NCI-H1092 treated with DMSO at 0.1 percent for 48 hours (cell line): ENCODE measurements around the gene NLRP7.
"Not testable (repeated sequence)": the region's sequence is repeated elsewhere in the genome, so short reads cannot be mapped to it uniquely, and the experiment has no call there.

Experiments used
- DNase-seq: peaks from one replicate; lab custom pipeline; 2025; lab: John Stamatoyannopoulos, UW

Gene NLRP7

DNA sequence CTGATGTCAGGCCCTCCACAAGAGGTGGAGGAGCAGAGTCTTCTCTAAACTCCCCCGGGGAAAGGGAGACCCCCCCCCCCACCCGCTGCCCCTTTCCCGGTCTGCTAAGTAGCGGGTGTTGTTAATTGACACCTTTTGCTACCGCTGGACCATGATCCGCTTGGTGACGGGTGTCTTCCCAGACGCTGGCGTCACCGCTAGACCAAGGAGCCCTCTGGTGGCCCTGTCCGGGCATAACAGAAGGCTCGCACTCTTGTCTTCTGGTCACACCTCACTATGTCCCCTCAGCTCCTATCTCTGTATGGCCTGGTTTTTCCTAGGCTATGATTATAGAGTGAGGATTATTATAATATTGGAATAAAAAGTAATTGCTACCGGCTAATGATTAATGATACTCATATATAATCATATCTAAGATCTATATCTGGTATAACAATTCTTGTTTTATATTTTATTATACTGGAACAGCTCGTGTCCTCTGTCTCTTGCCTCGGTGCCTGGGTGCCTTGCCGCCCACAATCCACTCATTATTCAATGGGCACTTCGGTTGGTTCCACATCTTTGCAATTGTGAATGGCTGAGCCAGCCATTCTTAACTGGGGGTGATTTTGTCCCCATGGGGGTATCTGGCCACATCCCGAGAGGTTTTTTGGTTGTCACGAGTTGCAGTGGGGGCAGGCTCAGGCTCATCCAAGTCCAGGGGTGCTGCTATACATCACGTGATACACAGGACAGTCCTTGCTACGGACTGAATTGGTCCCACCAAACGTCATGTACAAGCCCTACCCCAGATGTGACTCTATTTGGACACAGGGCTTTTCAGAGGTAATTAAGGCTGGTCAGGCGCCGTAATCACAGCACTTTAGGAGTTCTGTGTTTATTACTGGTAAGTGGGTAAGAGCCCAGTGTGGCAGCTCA lies 27.4 kb downstream of the NLRP7 start:
- DNase-seq = not testable (repeated sequence)

GRCh38 chr19:54918499-54918898 lies 28.8 kb downstream of the NLRP7 start:
- DNase-seq = no peak

DNA sequence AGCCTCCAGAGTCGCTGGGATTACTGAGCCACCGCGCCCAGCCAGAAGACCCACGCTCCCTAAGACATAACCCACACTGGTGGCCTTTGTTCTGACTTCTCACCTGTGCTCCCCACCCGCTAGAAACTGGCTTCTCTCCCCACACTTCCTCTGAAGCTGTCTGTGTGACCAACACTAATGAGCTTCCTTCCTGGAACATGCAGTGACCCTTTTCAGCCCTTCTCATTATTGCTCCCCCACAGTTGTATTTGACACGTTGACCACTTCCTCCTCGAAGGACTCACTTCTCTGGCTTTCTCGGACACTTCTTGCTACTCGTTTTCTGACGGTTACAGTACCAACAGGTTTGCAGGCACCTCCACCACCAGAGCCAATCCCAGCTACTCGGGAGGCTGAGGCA lies 30.5 kb downstream of the NLRP7 start:
- no peak for DNase-seq

- DNase-seq = not testable (repeated sequence)
These were observed 39.4 kb downstream of the NLRP7 start for GRCh38 chr19:54907899-54908298.

GRCh38 chr19:54906819-54907218 lies 40.5 kb downstream of the NLRP7 start:
- no peak for DNase-seq

DNA sequence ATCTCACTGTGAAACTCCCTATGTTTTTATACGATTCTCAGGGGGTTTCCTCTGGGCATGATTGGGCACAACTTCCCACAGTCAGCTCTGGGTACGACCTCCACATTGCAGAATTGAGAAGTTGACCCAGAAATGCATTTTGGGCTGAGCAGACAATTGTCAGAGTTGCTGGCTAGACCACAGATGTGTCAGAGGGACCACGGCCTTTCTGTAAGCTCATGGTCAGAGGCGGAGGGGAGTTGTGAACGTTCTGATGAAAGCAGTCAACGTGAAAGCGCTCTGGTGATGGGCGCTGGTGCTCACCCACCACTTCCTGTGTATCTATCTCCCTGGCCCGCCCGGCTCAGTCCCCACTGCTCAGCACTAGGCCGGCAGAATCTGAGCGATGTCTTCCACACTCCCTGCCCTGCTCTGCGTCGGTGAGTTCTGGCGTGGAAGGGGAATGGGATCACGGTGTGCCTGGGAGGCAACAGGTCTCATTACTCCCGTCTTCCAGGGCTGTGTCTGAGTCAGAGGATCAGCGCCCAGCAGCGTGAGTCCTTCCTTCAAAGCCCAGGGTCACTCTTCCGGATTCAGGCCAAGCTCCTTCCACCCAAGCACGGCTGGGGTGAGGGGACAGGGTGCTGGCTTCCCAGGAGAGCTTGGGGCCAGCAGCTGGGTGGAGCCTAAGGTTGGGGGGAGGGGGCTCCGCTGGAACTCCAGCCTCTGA lies 41.4 kb downstream of the NLRP7 start, which contains the start of gene NCR1:
TSS of gene NCR1 (plus strand) at position 346 of the 709 bp plus-strand sequence. CDS start at position 386, 40 bp downstream.
- DNase-seq = no peak

- DNase-seq = no peak
These were observed 41.9 kb downstream of the NLRP7 start for GRCh38 chr19:54905421-54905802.

- DNase-seq = not testable (repeated sequence)
These were observed 43.1 kb downstream of the NLRP7 start for GRCh38 chr19:54904261-54904660.

- no peak for DNase-seq
These were observed 44.0 kb downstream of the NLRP7 start for GRCh38 chr19:54903303-54903702.

GRCh38 chr19:54902061-54902460 lies 45.3 kb downstream of the NLRP7 start:
- no peak for DNase-seq

GRCh38 chr19:54901153-54901552 lies 46.2 kb downstream of the NLRP7 start:
- not testable (repeated sequence) for DNase-seq

DNA sequence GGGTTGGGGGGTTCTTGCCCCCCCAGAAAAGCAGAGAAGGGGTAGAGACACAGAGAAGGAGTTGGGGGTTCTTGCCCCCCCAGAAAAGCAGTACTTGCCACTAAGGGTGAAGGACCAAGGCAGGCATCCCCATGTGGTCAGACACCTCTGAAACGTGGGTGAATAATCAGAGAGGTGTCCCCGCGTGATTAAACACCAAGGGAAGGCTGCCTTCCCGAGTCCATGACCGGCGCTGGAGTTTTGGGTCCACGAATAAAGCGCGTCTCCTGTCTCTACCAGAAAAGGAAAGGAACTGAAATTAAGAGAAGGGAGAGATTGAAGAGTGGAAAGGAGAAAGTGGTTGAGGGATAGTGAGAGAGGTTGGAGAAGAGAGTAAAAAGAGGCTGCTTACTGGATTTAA lies 47.7 kb downstream of the NLRP7 start:
- not testable (repeated sequence) for DNase-seq

- DNase-seq = not testable (repeated sequence)
These were observed 48.6 kb downstream of the NLRP7 start for GRCh38 chr19:54898685-54899084.

- no peak for DNase-seq
These were observed 51.3 kb downstream of the NLRP7 start for GRCh38 chr19:54896036-54896435.

DNA sequence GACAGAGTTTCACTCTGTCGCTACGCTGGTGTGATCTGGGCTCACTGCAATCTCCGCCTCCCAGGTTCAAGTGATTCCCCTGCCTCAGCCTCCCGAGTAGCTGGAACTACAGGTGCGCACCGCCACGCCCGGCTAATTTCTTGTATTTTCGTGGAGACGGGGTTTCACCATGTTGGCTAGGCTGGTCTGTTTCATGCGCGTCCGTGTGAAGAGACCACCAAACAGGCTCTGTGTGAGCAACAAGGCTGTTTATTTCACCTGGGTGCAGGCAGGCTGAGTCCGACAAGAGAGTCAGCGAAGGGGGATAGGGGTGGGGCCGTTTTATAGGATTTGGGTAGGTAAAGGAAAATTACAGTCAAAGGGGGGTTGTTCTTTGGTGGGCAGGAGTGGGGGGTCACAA lies 53.2 kb downstream of the NLRP7 start:
- not testable (repeated sequence) for DNase-seq

DNA sequence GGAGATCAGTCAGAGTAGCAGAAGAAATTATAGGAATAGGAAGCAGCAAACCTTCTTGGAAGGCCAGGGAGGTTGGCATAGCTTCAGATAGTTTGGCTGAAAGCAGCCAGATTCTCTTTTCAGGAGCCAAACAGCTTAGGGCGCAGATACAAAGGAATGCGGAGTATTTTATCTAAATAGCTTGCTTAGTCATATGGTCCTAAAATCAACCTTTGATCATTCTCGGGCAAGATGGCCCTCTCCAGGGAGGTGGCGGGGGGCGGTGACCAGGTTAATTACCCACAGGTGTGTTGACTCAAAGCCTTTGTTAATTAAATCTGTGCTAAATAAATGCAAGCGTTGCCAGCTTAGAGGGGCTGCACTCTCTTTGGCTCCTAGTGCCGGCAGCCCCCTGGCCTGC lies 53.9 kb downstream of the NLRP7 start:
- no peak for DNase-seq

DNA sequence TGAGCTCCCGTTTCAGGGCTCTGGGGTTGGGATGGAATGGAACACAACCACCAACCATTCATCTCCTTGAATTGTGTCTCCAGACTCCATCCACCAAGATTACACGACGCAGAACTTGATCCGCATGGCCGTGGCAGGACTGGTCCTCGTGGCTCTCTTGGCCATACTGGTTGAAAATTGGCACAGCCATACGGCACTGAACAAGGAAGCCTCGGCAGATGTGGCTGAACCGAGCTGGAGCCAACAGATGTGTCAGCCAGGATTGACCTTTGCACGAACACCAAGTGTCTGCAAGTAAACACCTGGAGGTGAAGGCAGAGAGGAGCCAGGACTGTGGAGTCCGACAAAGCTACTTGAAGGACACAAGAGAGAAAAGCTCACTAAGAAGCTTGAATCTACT lies 57.8 kb downstream of the NLRP7 start:
- DNase-seq = no peak

GRCh38 chr19:54888239-54888638 lies 59.1 kb downstream of the NLRP7 start:
- DNase-seq = no peak

DNA sequence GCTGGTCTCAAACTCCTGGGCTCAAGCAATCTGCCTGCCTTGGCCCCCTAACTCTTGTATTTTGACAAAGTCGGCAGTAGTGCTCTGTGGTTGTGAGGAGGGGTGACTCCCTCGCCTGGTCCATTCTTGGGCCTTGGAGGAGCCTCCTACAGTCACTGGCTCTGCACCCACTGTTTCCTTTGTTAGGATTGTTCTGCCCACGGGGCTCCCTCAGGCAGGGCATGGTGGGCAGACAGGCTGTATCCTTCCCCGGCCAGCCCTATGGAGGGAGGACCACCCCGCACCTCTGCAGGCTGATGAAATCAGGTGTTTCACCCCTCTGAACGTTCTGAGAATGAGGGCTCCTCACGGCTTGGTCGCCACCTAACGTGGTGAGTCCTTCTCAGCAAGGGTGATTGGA lies 64.1 kb downstream of the NLRP7 start:
- DNase-seq = no peak

DNA sequence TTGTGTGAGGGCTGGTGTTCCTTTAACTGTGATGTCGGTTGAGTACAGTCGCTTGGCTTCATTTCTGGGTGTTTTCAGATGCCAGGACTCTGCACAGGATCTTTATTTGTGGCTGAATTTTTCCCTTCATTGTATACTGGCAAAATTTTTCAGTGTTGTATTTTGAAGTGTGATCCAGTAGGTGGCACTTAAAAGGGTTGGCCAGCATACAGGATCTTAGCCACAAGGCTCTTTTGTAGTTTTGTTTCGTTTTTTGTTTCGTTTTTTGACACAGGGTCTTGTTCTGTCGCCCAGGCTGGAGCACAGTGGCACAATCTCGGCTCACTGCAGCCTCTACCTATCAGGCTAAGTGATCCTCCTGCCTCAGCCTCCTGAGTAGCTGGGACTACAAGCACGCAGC lies 64.6 kb downstream of the NLRP7 start:
- no peak for DNase-seq

DNA sequence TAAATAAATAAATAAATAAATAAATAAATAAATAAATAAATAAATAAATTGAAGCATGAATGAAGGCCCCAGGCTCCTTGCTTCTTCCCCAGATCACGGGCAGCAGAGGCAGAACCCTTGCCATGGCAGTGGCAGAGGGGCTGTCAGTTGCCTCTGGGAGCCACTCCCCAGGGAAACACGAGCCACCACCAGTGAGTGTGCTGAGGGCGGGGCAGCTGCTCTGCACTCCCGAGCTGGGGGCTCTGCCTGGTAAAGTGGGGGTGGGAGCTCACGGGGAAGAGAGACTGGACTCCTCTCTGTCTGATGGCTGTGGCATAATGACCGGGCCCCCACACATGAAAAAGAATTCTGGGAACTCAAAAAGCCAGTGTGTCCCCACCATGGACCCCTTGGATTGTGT lies 65.4 kb downstream of the NLRP7 start:
- no peak for DNase-seq

DNA sequence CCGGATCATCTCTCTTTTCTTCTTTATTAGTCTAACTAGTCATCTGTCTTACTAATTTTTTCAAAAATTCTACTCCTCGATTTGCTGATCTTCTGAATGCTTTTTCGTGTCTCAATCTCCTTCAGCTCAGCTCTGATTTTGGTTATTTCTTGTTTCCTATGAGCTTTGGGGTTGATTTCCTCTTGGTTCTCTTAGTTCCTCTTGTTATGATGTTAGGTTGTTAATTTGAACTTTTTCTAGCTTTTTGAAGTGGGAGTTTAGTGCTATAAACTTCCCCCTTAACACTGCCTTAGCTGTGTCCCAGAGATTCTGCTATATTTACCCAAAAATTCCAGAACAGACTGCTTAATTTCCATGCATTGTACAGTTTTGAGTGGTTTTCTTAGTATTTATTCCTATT lies 69.9 kb downstream of the NLRP7 start:
- no peak for DNase-seq

DNA sequence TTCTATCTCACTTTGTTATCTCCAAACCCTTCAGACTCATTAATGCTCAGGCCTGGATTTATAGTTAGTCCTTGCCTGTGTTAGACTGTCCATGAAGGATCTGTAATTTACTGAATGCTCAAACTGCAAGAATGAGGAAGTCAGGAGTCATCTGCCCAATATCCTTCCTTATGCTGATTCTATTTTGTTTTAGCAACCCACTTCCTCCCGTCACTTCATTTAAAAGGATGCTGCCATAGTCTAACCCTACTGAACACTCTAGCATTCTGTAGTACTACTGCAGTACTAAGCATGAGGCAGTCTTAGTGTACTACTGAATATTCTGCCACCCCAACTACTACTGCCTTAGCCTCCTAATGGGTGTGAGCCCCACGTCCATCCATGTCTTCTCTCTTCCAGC lies 71.8 kb downstream of the NLRP7 start:
- DNase-seq = no peak
